GM21619 (cell line): ENCODE measurements around the gene PIAS2.
"Not testable (repeated sequence)": the region's sequence is repeated elsewhere in the genome, so short reads cannot be mapped to it uniquely, and the experiment has no call there.

Experiments
- ATAC-seq: cut with Tn5 transposase; IDR thresholded peaks from one replicate; pipeline ENCODE4 v1.9.1; 2021; ENCODE audit not compliant: unreplicated experiment

Gene PIAS2

GRCh38 chr18:46917108-46917802 is at the start of gene PIAS2, which contains the start of gene KATNAL2:
Gene PIAS2, minus strand, starts transcription at chr18:46917507. Its CDS starts 162 bp downstream, at chr18:46917345.
Gene KATNAL2, plus strand, starts transcription at chr18:46917602. Its CDS starts 29,271 bp downstream, at chr18:46946873.
- peak; percentile 79 for ATAC-seq

- ATAC-seq = not testable (repeated sequence)
Observed at GRCh38 chr18:46966266-46966665, 49.0 kb upstream of the PIAS2 start.

GRCh38 chr18:46964579-46965293 is 47.4 kb upstream of the PIAS2 start:
- not testable (repeated sequence) for ATAC-seq

GRCh38 chr18:46963656-46964578 is 46.6 kb upstream of the PIAS2 start:
- ATAC-seq = not testable (repeated sequence)

- no peak for ATAC-seq
Observed at GRCh38 chr18:46958209-46958608, 40.9 kb upstream of the PIAS2 start.

GRCh38 chr18:46953195-46953594 is 35.9 kb upstream of the PIAS2 start:
- no peak for ATAC-seq

GRCh38 chr18:46950064-46950656 is 32.9 kb upstream of the PIAS2 start:
- no peak for ATAC-seq

GRCh38 chr18:46946656-46947282 is 29.5 kb upstream of the PIAS2 start:
- peak; percentile 96 for ATAC-seq

- ATAC-seq = no peak
Observed at GRCh38 chr18:46942646-46943045, 25.3 kb upstream of the PIAS2 start.

GRCh38 chr18:46939998-46940571 is 22.8 kb upstream of the PIAS2 start:
- ATAC-seq = no peak

GRCh38 chr18:46939337-46939963 is 22.1 kb upstream of the PIAS2 start:
- no peak for ATAC-seq

GRCh38 chr18:46920653-46921052 is 3.3 kb upstream of the PIAS2 start:
- ATAC-seq = no peak

- no peak for ATAC-seq
Observed at GRCh38 chr18:46920067-46920466, 2.8 kb upstream of the PIAS2 start.

- ATAC-seq = peak; percentile 16
Observed at GRCh38 chr18:46917803-46918600, 695 bp upstream of the PIAS2 start.

GRCh38 chr18:46916551-46917107 is 678 bp downstream of the PIAS2 start:
- ATAC-seq = peak; percentile 29

GRCh38 chr18:46915800-46916550 is 1.3 kb downstream of the PIAS2 start:
- ATAC-seq = no peak

GRCh38 chr18:46910856-46911255 is 6.5 kb downstream of the PIAS2 start:
- ATAC-seq = no peak

GRCh38 chr18:46909497-46909896 is 7.8 kb downstream of the PIAS2 start:
- no peak for ATAC-seq
